HepG2 (cell line): ENCODE results near the gene TMEM222. TPM values are rescaled to one million over a fixed set of nuclear protein-coding genes. Genes with fewer than 3 reads are reported as not detected.
A peak's percentile ranks its signal among the peaks of the same experiment; 100 is the strongest.

ENCODE experiments used
- ATAC-seq: fragments of 200-7000 bp; cut with Tn5 transposase; 3 replicates; pipeline ENCODE4 v1.9.1; 2020; ENCODE audit warnings: mild to moderate bottlenecking, moderate library complexity
- BruUV-seq: library from RNA; stranded (reverse); fragments of 400-500 nt; replicated peaks from 2 replicates; lab custom pipeline; 2021; lab: Mats Ljungman, UMichigan
- CTCF ChIA-PET: fragments of 300-600 bp; formaldehyde crosslinking; extraction: SDS; loops from one replicate; lab custom pipeline; 2021; ENCODE audit warnings: low total read pairs, inconsistent platforms, low intra/inter-chr PET ratio; lab: Yijun Ruan, JAX
- POLR2A ChIA-PET: fragments of 350-600 bp; sonication (Branson Sonifier 250); formaldehyde crosslinking; loops from one replicate; lab custom pipeline; 2020; ENCODE audit warnings: antibody characterized with exemption, inconsistent platforms; lab: Yijun Ruan, JAX
- DNase-seq: peaks from one replicate; pipeline ENCODE4 v3.0.0-alpha.2; 2015; ENCODE audit warnings: low spot score
- FAIRE-seq: peaks from 3 replicates; lab custom pipeline; 2011; peaks lifted over from hg19 to GRCh38; lab: Jason Lieb, UNC
- H2AFZ ChIP-seq: one replicate; pipeline ENCODE4 v1.6.1; 2011; ENCODE audit warnings: low read length, inconsistent platforms
- H3K27ac ChIP-seq: fragments of 300-600 bp; 3 replicates; pipeline ENCODE4 v1.8.0; 2011; ENCODE audit warnings: mixed run types, mild to moderate bottlenecking, mixed read lengths, low read length, inconsistent platforms; ENCODE audit not compliant: insufficient read depth; ENCODE audit errors: extremely low read length
- H3K27me3 ChIP-seq, 2 experiments: fragments of 200-600 bp in 1 of 2; 2 replicates in 1 of 2; 3 replicates in 1 of 2; pipeline versions ENCODE4 v1.6.0 to v1.8.0; 2011; ENCODE audit warnings: low read length in 2 of 2, mild to moderate bottlenecking in 2 of 2, moderate library complexity in 2 of 2, inconsistent platforms in 1 of 2; ENCODE audit not compliant: insufficient read depth in 2 of 2, control insufficient read depth in 1 of 2
- H3K36me3 ChIP-seq, 2 experiments: fragments of 200-600 bp in 1 of 2; replicated peaks in 1 of 2; 2 replicates in 1 of 2; 3 replicates in 1 of 2; pipeline versions ENCODE4 v1.5.1 to v1.8.0; 2011; ENCODE audit warnings: low read length in 2 of 2, inconsistent platforms in 1 of 2; ENCODE audit not compliant: insufficient read depth in 2 of 2, control insufficient read depth in 1 of 2
- H3K4me1 ChIP-seq: 2 replicates; pipeline ENCODE4 v1.5.1; 2012; ENCODE audit warnings: low read length, inconsistent platforms; ENCODE audit not compliant: insufficient read depth
- H3K4me2 ChIP-seq: 2 replicates; pipeline ENCODE4 v1.6.0; 2011; ENCODE audit warnings: low read depth, low read length, inconsistent platforms
- H3K4me3 ChIP-seq, 3 experiments: fragments of 200-600 bp in 1 of 3; sonication (generic), shearing (Covaris generic) in 1 of 3; replicated peaks in 1 of 3; 2 replicates each; pipeline ENCODE4 v1.5.1; 2011 to 2016; ENCODE audit warnings: low read length in 3 of 3, inconsistent platforms in 2 of 3, low read depth in 2 of 3, mild to moderate bottlenecking in 2 of 3, control low read depth in 1 of 3, mixed read lengths in 1 of 3; ENCODE audit not compliant: insufficient read depth in 1 of 3
- H3K79me2 ChIP-seq: one replicate; pipeline ENCODE4 v1.6.1; 2011; ENCODE audit warnings: low read length, inconsistent platforms; ENCODE audit not compliant: insufficient read depth
- H3K9ac ChIP-seq: 2 replicates; pipeline ENCODE4 v1.6.0; 2011; ENCODE audit warnings: mild to moderate bottlenecking, low read depth, low read length, inconsistent platforms; ENCODE audit not compliant: insufficient read depth
- H3K9me3 ChIP-seq: 2 replicates; pipeline ENCODE4 v1.5.1; 2012; ENCODE audit warnings: mild to moderate bottlenecking, low read length
- H4K20me1 ChIP-seq: 2 replicates; pipeline ENCODE4 v1.6.0; 2011; ENCODE audit warnings: inconsistent platforms, mild to moderate bottlenecking, low read length, moderate library complexity; ENCODE audit not compliant: insufficient read depth
- ARID3A ChIP-seq: IDR thresholded peaks from 2 replicates; pipeline ENCODE4 v1.6.1; 2012; ENCODE audit warnings: low read depth, low read length, improper control_type of control experiment
- BRCA1 ChIP-seq: sonication (generic); formaldehyde crosslinking; IDR thresholded peaks from 2 replicates; pipeline ENCODE4 v1.4.0; 2020; ENCODE audit warnings: missing genetic modification reagents
- HDAC6 ChIP-seq: fragments of 200-600 bp; sonication (generic); IDR thresholded peaks from 2 replicates; pipeline ENCODE4 v1.7.0; 2017; ENCODE audit warnings: mild to moderate bottlenecking, antibody characterized with exemption, low read length, low read depth
- NFE2 ChIP-seq: sonication (generic); formaldehyde crosslinking; IDR thresholded peaks from 2 replicates; pipeline ENCODE4 v1.4.0; 2020; ENCODE audit warnings: missing genetic modification reagents
- NFKBIZ ChIP-seq: IDR thresholded peaks from 2 replicates; pipeline ENCODE4 v1.6.1; 2018; ENCODE audit warnings: missing genetic modification reagents, missing compliant biosample characterization
- NKX3-1 ChIP-seq: sonication (generic); formaldehyde crosslinking; IDR thresholded peaks from 2 replicates; pipeline ENCODE4 v1.5.0; 2020; ENCODE audit warnings: missing genetic modification reagents
- PCBP1 ChIP-seq: fragments of 200-400 bp; formaldehyde crosslinking; IDR thresholded peaks from 2 replicates; pipeline ENCODE4 v1.6.1; 2017; ENCODE audit warnings: mild to moderate bottlenecking, low read depth, low read length, borderline replicate concordance
- PHF21A ChIP-seq: sonication (generic); formaldehyde crosslinking; IDR thresholded peaks from 2 replicates; pipeline ENCODE4 v1.5.0; 2020; ENCODE audit warnings: mild to moderate bottlenecking, missing genetic modification reagents
- PTBP1 ChIP-seq: fragments of 200-400 bp; formaldehyde crosslinking; IDR thresholded peaks from 2 replicates; pipeline ENCODE4 v1.6.1; 2018; ENCODE audit warnings: low read length, low read depth; ENCODE audit not compliant: poor library complexity, severe bottlenecking
- SKIL ChIP-seq: sonication (generic); formaldehyde crosslinking; IDR thresholded peaks from 2 replicates; pipeline ENCODE4 v1.8.0; 2022; ENCODE audit warnings: missing genetic modification reagents, mild to moderate bottlenecking, moderate library complexity, borderline replicate concordance
- SYNCRIP ChIP-seq: fragments of 200-400 bp; formaldehyde crosslinking; IDR thresholded peaks from 2 replicates; pipeline ENCODE4 v1.6.1; 2018; ENCODE audit warnings: mild to moderate bottlenecking, low read depth, low read length; ENCODE audit not compliant: insufficient read depth
- TERF1 ChIP-seq: sonication (generic); formaldehyde crosslinking; IDR thresholded peaks from 2 replicates; pipeline ENCODE4 v1.8.0; 2022; ENCODE audit warnings: mild to moderate bottlenecking, missing genetic modification reagents, moderate library complexity
- ZBTB44 ChIP-seq: sonication (generic); formaldehyde crosslinking; IDR thresholded peaks from 2 replicates; pipeline ENCODE4 v1.4.0; 2020; ENCODE audit warnings: missing genetic modification reagents
- ZNF383 ChIP-seq: sonication (generic); formaldehyde crosslinking; IDR thresholded peaks from 2 replicates; pipeline ENCODE4 v1.4.0; 2020; ENCODE audit warnings: missing genetic modification reagents, mild to moderate bottlenecking, borderline replicate concordance
- ZNF44 ChIP-seq: sonication (generic); formaldehyde crosslinking; IDR thresholded peaks from 2 replicates; pipeline ENCODE4 v1.5.1; 2020; ENCODE audit warnings: mild to moderate bottlenecking, missing genetic modification reagents
- ZNF530 ChIP-seq: sonication (generic); formaldehyde crosslinking; IDR thresholded peaks from 2 replicates; pipeline ENCODE4 v1.5.0; 2020; ENCODE audit warnings: low read depth, mild to moderate bottlenecking, missing genetic modification reagents
- ZNF7 ChIP-seq: IDR thresholded peaks from 2 replicates; pipeline ENCODE4 v1.6.1; 2016; ENCODE audit warnings: missing biosample characterization, missing genetic modification reagents
- WGBS: methylation state at CpG from one replicate; pipeline ENCODE4 v1.1.6; 2017; ENCODE audit warnings: low lambda C conversion rate; 5-methylcytosine and 5-hydroxymethylcytosine counted together
- in situ Hi-C: cut with HindIII; loops from 2 replicates; pipeline ENCODE4 v1.10.0; 2017; ENCODE audit warnings: low pct_unique_long_range_greater_than_20kb; ENCODE audit not compliant: extremely low pct_ligation_motif_present
- intact Hi-C: fragments of 100-400 bp; cut with micrococcal nuclease; formaldehyde crosslinking; loops from one replicate; pipeline ENCODE4 v1.10.0; 2022; ENCODE audit not compliant: unreplicated experiment
- polyA plus RNA-seq, 8 experiments: library from polyadenylated mRNA; depleted of rRNA in 3 of 8; stranded (reverse) in 7 of 8; unstranded in 1 of 8; fragments of >200 nt; fragmentation: Illumina TruSeq in 4 of 8; extraction: Trizol in 4 of 8; gene quantifications; 2 replicates each; pipeline versions ENCODE4 v1.2.1 to v1.2.3, GENCODE V29; 2011 to 2016; ENCODE audit warnings: low read depth in 4 of 8, missing spikeins in 1 of 8, mixed read lengths in 1 of 8; ENCODE audit not compliant: insufficient read depth in 1 of 8
- total RNA-seq, 5 experiments: library from RNA; depleted of rRNA; stranded (reverse); fragments of >200 nt; fragmentation: Illumina TruSeq; extraction: Trizol; gene quantifications; 2 replicates each; pipeline ENCODE4 v1.2.3, GENCODE V29; 2016; ENCODE audit warnings: low read depth in 1 of 5

TMEM222 gene
- total and polyA plus RNA-seq, 2 of the 13 experiments (the other 11 are each of a cell fraction or from before 2014, with no cell fraction given): 22.7 to 29.6 TPM

- no peak within 1 kb of the TSS for H3K9ac ChIP-seq
- DNase-seq (no peak), FAIRE-seq (no peak), ATAC-seq (peak; percentile 31)
- no peaks in the 10 kb centered on the region for H3K79me2 ChIP-seq
- CTCF ChIA-PET: no interaction called here
- no peaks in the 10 kb centered on the region for H3K36me3 ChIP-seq
- intact Hi-C loops: no loop called here
- POLR2A ChIA-PET: no interaction called here
- no peaks in the 10 kb centered on the region for H3K4me1 ChIP-seq
- 52% methylated on average over 9 of the region's 43 CpGs for WGBS
- no peak within 1 kb of the TSS; a peak in 1 of 6 replicates for H3K4me3 ChIP-seq
- BruUV-seq: no TSS peak
- H4K20me1 ChIP-seq: no peaks in the 10 kb centered on the region
- 0 out of 2 replicates have a peak within 1 kb of the TSS, but pooled peaks have one; percentile 1 for H3K4me2 ChIP-seq
- TF ChIP-seq SYNCRIP (no peak), ARID3A (no peak), BRCA1 (CRISPR knock-in tag) (no peak), NKX3-1 (CRISPR knock-in tag) (no peak), ZNF44 (CRISPR knock-in tag) (no peak), ZNF530 (CRISPR knock-in tag) (no peak), PCBP1 (no peak), TERF1 (no peak), HDAC6 (no peak), NFE2 (CRISPR knock-in tag) (no peak), ZNF383 (CRISPR knock-in tag) (no peak), NFKBIZ (CRISPR knock-in tag) (no peak), ZBTB44 (CRISPR knock-in tag) (no peak), PTBP1 (no peak), ZNF7 (CRISPR knock-in tag) (no peak), PHF21A (CRISPR knock-in tag) (no peak), SKIL (no peak)
- in situ Hi-C loops: no loop called here
- H2AFZ ChIP-seq: no peak within 1 kb of the TSS
- no peaks in the 10 kb centered on the region for H3K9me3 ChIP-seq
- no peak within 1 kb of the TSS for H3K27ac ChIP-seq
- peaks cover 8 to 43% of the 10 kb centered on the region in 2 experiments for H3K27me3 ChIP-seq
Measured at GRCh38 chr1:27383039-27383605, 61.2 kb downstream of the TMEM222 start, which contains the start of gene CD164L2. CD164L2 (minus strand) TSS chr1:27383333; CDS start chr1:27383239, 94 bp downstream.
